ENCODE measurements around the gene BRAF.
"Not testable (repeated sequence)": the region's sequence is repeated elsewhere in the genome, so short reads cannot be mapped to it uniquely, and the experiment has no call there.

The BRAF gene

GRCh38 chr7:140696680-140697446 is 227.9 kb downstream of the BRAF start, which contains the start of gene NDUFB2:
Gene NDUFB2, plus strand, starts transcription at chr7:140696708. Its CDS starts 37 bp downstream, at chr7:140696745.
- H3K9me3 Mint-ChIP-seq, result no peaks in the 10 kb centered on the region
- H3K4me1 Mint-ChIP-seq (ENCODE audit: low read depth in 2 of 2), result peaks cover 28 to 29% of the 10 kb centered on the region in 2 donors
- H3K27me3 Mint-ChIP-seq, result no peaks in the 10 kb centered on the region
- DNase-seq (peak; percentile 55 to 90 (median 56)), ATAC-seq (replicated peaks) (peak; percentile 72)
- peaks cover 24% of the 10 kb centered on the region for H3K36me3 Mint-ChIP-seq (ENCODE audit: insufficient read depth)
- peak within 1 kb of the TSS; percentile 94 to 100 for H3K4me3 Mint-ChIP-seq
- peak within 1 kb of the TSS; percentile 97 to 98 for H3K27ac Mint-ChIP-seq

GRCh38 chr7:140696024-140696679 is 228.6 kb downstream of the BRAF start:
- peak overlapping the region; percentile 94 to 100 for H3K4me3 Mint-ChIP-seq
- peaks cover 28 to 29% of the 10 kb centered on the region in 2 donors for H3K4me1 Mint-ChIP-seq (ENCODE audit: low read depth in 2 of 2)
- DNase-seq (peak in 2 of 3 experiments; percentile 87 to 90), ATAC-seq (replicated peaks) (peak; percentile 87)
- no peaks in the 10 kb centered on the region for H3K27me3 Mint-ChIP-seq
- peaks cover 24% of the 10 kb centered on the region for H3K36me3 Mint-ChIP-seq (ENCODE audit: insufficient read depth)
- H3K9me3 Mint-ChIP-seq, result no peaks in the 10 kb centered on the region
- H3K27ac Mint-ChIP-seq, result peak overlapping the region; percentile 97 to 98

- H3K4me3 Mint-ChIP-seq, result peak overlapping the region; percentile 94 to 100
- H3K27me3 Mint-ChIP-seq, result no peaks in the 10 kb centered on the region
- no peak for DNase-seq
- ATAC-seq (replicated peaks), result no peak
- H3K27ac Mint-ChIP-seq, result peak overlapping the region; percentile 97 to 98
- H3K36me3 Mint-ChIP-seq (ENCODE audit: insufficient read depth), result peaks cover 30% of the 10 kb centered on the region
- H3K4me1 Mint-ChIP-seq (ENCODE audit: low read depth in 2 of 2), result peaks cover 28 to 29% of the 10 kb centered on the region in 2 donors
- H3K9me3 Mint-ChIP-seq, result no peaks in the 10 kb centered on the region
Observed at GRCh38 chr7:140695381-140695780, 229.3 kb downstream of the BRAF start.

- Mint-ChIP-seq H3K4me3 (no peak overlapping the region), H3K4me1 (ENCODE audit: low read depth in 2 of 2) (peaks cover 26 to 27% of the 10 kb centered on the region in 2 donors), H3K27me3 (no peaks in the 10 kb centered on the region), H3K27ac (no peak overlapping the region), H3K9me3 (no peaks in the 10 kb centered on the region), H3K36me3 (ENCODE audit: insufficient read depth) (peaks cover 32% of the 10 kb centered on the region)
- no peak for DNase-seq
- ATAC-seq (replicated peaks), result no peak
Observed at GRCh38 chr7:140694592-140694991, 230.1 kb downstream of the BRAF start.

GRCh38 chr7:140693849-140694248 is 230.9 kb downstream of the BRAF start:
- ATAC-seq (replicated peaks); H3K4me3 Mint-ChIP-seq; H3K27me3 Mint-ChIP-seq; H3K27ac Mint-ChIP-seq; H3K9me3 Mint-ChIP-seq; DNase-seq: not testable (repeated sequence)
- peaks cover 21 to 23% of the 10 kb centered on the region in 2 donors for H3K4me1 Mint-ChIP-seq (ENCODE audit: low read depth in 2 of 2)
- H3K36me3 Mint-ChIP-seq (ENCODE audit: insufficient read depth), result peaks cover 35% of the 10 kb centered on the region

- ATAC-seq (replicated peaks) (no peak), DNase-seq (no peak)
- Mint-ChIP-seq H3K4me1 (ENCODE audit: low read depth in 2 of 2) (peaks cover 7% of the 10 kb centered on the region in 2 donors), H3K4me3 (no peak overlapping the region), H3K36me3 (ENCODE audit: insufficient read depth) (peaks cover 23% of the 10 kb centered on the region), H3K27ac (peak overlapping the region in 1 of 2 donors; percentile 76), H3K27me3 (no peaks in the 10 kb centered on the region), H3K9me3 (no peaks in the 10 kb centered on the region)
Observed at GRCh38 chr7:140691376-140692045, 233.2 kb downstream of the BRAF start.

GRCh38 chr7:140689199-140690152 is 235.3 kb downstream of the BRAF start:
- Mint-ChIP-seq H3K4me3 (no peak overlapping the region), H3K9me3 (no peaks in the 10 kb centered on the region), H3K36me3 (ENCODE audit: insufficient read depth) (peaks cover 33% of the 10 kb centered on the region), H3K27me3 (no peaks in the 10 kb centered on the region), H3K27ac (no peak overlapping the region), H3K4me1 (ENCODE audit: low read depth in 2 of 2) (no peaks in the 10 kb centered on the region)
- DNase-seq (no peak), ATAC-seq (replicated peaks) (no peak)

GRCh38 chr7:140688341-140688740 is 236.4 kb downstream of the BRAF start:
- no peak for ATAC-seq (replicated peaks)
- Mint-ChIP-seq H3K27ac (no peak overlapping the region), H3K4me3 (no peak overlapping the region), H3K36me3 (ENCODE audit: insufficient read depth) (peaks cover 39% of the 10 kb centered on the region), H3K4me1 (ENCODE audit: low read depth in 2 of 2) (no peaks in the 10 kb centered on the region), H3K9me3 (no peaks in the 10 kb centered on the region), H3K27me3 (no peaks in the 10 kb centered on the region)
- DNase-seq, result no peak

GRCh38 chr7:140686921-140687320 is 237.8 kb downstream of the BRAF start:
- Mint-ChIP-seq H3K4me3 (no peak overlapping the region), H3K4me1 (ENCODE audit: low read depth in 2 of 2) (no peaks in the 10 kb centered on the region), H3K27me3 (no peaks in the 10 kb centered on the region), H3K27ac (no peak overlapping the region), H3K36me3 (ENCODE audit: insufficient read depth) (peaks cover 48% of the 10 kb centered on the region), H3K9me3 (no peaks in the 10 kb centered on the region)
- ATAC-seq (replicated peaks) (no peak), DNase-seq (no peak)

- Mint-ChIP-seq H3K27ac (no peak overlapping the region), H3K4me1 (ENCODE audit: low read depth in 2 of 2) (peaks cover 0 to 2% of the 10 kb centered on the region in 2 donors), H3K27me3 (no peaks in the 10 kb centered on the region), H3K9me3 (no peaks in the 10 kb centered on the region), H3K4me3 (no peak overlapping the region), H3K36me3 (ENCODE audit: insufficient read depth) (peaks cover 54% of the 10 kb centered on the region)
- no peak for DNase-seq
- ATAC-seq (replicated peaks), result no peak
Observed at GRCh38 chr7:140685407-140686087, 239.2 kb downstream of the BRAF start.

GRCh38 chr7:140684066-140684950 is 240.4 kb downstream of the BRAF start:
- peak overlapping the region in 1 of 2 donors; percentile 5 for H3K27ac Mint-ChIP-seq
- peaks cover 0 to 2% of the 10 kb centered on the region in 2 donors for H3K4me1 Mint-ChIP-seq (ENCODE audit: low read depth in 2 of 2)
- peaks cover 56% of the 10 kb centered on the region for H3K36me3 Mint-ChIP-seq (ENCODE audit: insufficient read depth)
- ATAC-seq (replicated peaks), result no peak
- H3K4me3 Mint-ChIP-seq, result no peak overlapping the region
- no peaks in the 10 kb centered on the region for H3K27me3 Mint-ChIP-seq
- no peaks in the 10 kb centered on the region for H3K9me3 Mint-ChIP-seq
- DNase-seq, result no peak
